ENCODE results near the gene OSR1. TPM values are rescaled to one million over a fixed set of nuclear protein-coding genes. Genes with fewer than 3 reads are reported as not detected.

Gene OSR1
- total RNA-seq, 1 experiment from 2014 or later = 2.6 TPM

DNA sequence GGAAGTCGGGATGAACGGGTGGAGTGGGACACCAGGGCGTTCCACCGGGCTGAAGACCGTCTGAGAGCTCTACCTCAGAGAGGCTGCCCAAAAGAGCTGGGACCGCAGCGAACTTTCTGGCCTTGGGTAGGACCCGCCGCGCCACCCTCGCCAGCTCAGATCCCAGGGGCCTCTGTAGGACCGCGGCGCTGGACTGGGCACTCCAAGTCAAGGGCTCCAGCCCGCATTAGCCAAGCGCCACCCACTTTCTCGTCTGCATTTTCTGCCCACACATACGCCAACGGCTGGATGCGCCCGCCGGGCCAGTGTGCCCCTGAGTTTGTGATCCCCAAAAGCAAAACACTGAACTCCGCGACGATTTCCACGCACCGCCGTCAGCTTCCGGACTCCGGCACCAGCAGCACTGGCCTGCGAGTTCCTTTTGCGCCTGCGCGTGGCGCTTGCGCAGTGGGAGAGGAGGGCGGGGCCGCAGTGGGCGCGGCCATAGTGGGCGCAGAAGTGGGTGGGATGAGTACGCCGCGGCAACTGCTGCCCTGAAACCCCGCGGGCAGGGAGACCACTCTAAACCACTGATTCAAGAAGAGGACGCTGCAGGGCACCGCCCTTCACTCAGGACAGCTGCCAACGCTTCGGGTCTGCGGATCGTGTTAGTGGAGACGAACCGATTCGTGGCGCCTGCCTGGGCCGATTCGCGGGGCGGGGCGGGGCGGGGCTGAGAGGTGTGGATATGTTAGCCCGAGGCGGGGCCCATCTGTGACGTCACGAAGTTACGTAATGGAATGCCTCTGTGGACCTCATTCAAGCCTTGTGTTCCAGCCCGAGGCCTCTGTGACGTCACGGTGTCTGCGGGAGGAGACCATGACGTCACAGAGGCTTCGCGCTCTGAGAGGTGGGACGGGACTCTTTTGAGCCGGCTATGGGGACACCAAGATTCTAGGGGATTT is 10.5 kb downstream of the OSR1 start:
- peak overlapping the region; percentile 84 for H3K4me2 ChIP-seq (ENCODE audit: low read length)
- POLR2A ChIA-PET = no interaction called here
- RAD21 ChIA-PET (ENCODE audit: low non-redundant PET in 1 of 2, low total read pairs in 2 of 2, uncharacterized antibody in 2 of 2, unreplicated experiment in 2 of 2) = interaction anchor here in 1 of 2 experiments (0.7 kb wide), 1 partner anchor 208 kb away, joined by 6 read pairs; no protein-coding TSS in a partner anchor

More for the DNA sequence above, 10.5 kb downstream of the OSR1 start:
- Histone ChIP-seq H4K20me1 (ENCODE audit: insufficient read depth) (no peaks in the 10 kb centered on the region), H3K4me1 (ENCODE audit: control insufficient read depth in 1 of 2, insufficient read depth in 2 of 2, low read length in 2 of 2) (peaks cover 0 to 10% of the 10 kb centered on the region in 2 experiments; a peak in 2 of 4 replicates), H3K36me3 (ENCODE audit: control insufficient read depth in 1 of 2, insufficient read depth in 2 of 2, low read length in 2 of 2) (no peaks in the 10 kb centered on the region), H2AFZ (ENCODE audit: low read depth, low read length, poor library complexity, severe bottlenecking) (no peak overlapping the region), H3K27ac (ENCODE audit: low read depth, low read length) (peak overlapping the region; percentile 69), H3K79me2 (ENCODE audit: insufficient read depth, low read length) (0 out of 2 replicates have a peak, but pooled peaks cover 5% of the 10 kb centered on the region), H3K9me2 (ENCODE audit: insufficient read depth) (no peaks in the 10 kb centered on the region), H3K9me3 (ENCODE audit: control insufficient read depth in 1 of 2, insufficient read depth in 1 of 2, low read depth in 1 of 2, low read length in 2 of 2) (no peaks in the 10 kb centered on the region), H3K27me3 (ENCODE audit: insufficient read depth, low read length) (no peaks in the 10 kb centered on the region), H3K9ac (ENCODE audit: low read length) (peak overlapping the region; percentile 91), H3K4me3 (replicated peaks in 1 of 2; ENCODE audit: low read depth in 1 of 2, low read length in 2 of 2) (peak overlapping the region; percentile 90 to 92)
- BruUV-seq (replicated peaks) = TSS peak; percentile 80
- TF ChIP-seq, protein P1, sequence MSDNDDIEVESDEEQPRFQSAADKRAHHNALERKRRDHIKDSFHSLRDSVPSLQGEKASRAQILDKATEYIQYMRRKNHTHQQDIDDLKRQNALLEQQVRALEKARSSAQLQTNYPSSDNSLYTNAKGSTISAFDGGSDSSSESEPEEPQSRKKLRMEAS (IDR thresholded peaks at IDR 0.05) = peak; percentile 37; the same call in 1 of the 2 replicates
- peak; percentile 52; the same call in 1 of the 2 replicates for TF ChIP-seq CEBPB (IDR thresholded peaks at IDR 0.05; ENCODE audit: low read depth)
- TF ChIP-seq EGR1 (IDR thresholded peaks at IDR 0.05; ENCODE audit: low read depth) = peak; percentile 44; the same call in 1 of the 2 replicates
- TF ChIP-seq EZH2phosphoT487 (IDR thresholded peaks at IDR 0.05; ENCODE audit: borderline replicate concordance) = no peak
- peak; percentile 95 for TF ChIP-seq POLR2A (IDR thresholded peaks at IDR 0.05; ENCODE audit: borderline replicate concordance, extremely low read depth, insufficient read depth, insufficient read length)
- TF ChIP-seq CBX3 (IDR thresholded peaks at IDR 0.05; ENCODE audit: low read depth) = no peak; the same call in 1 of the 2 replicates
- peak; percentile 67 for TF ChIP-seq SP1 (IDR thresholded peaks at IDR 0.05; ENCODE audit: low read depth)
- peak; percentile 99 for TF ChIP-seq POLR2AphosphoS5 (IDR thresholded peaks at IDR 0.05; ENCODE audit: low read depth, low read length)
- TF ChIP-seq EZH2 (IDR thresholded peaks at IDR 0.05) = no peak
- peak; percentile 21; the same call in 1 of the 2 replicates for TF ChIP-seq RAD21 (IDR thresholded peaks at IDR 0.05; ENCODE audit: low read depth)
- no peak for TF ChIP-seq FOSL1 (IDR thresholded peaks at IDR 0.05; ENCODE audit: low read depth)
- TF ChIP-seq, protein P2, sequence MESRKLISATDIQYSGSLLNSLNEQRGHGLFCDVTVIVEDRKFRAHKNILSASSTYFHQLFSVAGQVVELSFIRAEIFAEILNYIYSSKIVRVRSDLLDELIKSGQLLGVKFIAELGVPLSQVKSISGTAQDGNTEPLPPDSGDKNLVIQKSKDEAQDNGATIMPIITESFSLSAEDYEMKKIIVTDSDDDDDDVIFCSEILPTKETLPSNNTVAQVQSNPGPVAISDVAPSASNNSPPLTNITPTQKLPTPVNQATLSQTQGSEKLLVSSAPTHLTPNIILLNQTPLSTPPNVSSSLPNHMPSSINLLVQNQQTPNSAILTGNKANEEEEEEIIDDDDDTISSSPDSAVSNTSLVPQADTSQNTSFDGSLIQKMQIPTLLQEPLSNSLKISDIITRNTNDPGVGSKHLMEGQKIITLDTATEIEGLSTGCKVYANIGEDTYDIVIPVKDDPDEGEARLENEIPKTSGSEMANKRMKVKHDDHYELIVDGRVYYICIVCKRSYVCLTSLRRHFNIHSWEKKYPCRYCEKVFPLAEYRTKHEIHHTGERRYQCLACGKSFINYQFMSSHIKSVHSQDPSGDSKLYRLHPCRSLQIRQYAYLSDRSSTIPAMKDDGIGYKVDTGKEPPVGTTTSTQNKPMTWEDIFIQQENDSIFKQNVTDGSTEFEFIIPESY (IDR thresholded peaks at IDR 0.05; ENCODE audit: extremely low read depth, insufficient replicate concordance, low read length) = peak; percentile 13
- peak; percentile 84 for TF ChIP-seq YY1 (IDR thresholded peaks at IDR 0.05; ENCODE audit: extremely low read depth, insufficient replicate concordance, low read depth, low read length)
- TF ChIP-seq JUND (IDR thresholded peaks at IDR 0.05) = no peak
- peak; percentile 94 for TF ChIP-seq SIN3A (IDR thresholded peaks at IDR 0.05; ENCODE audit: low read depth)
- TF ChIP-seq, protein P3, sequence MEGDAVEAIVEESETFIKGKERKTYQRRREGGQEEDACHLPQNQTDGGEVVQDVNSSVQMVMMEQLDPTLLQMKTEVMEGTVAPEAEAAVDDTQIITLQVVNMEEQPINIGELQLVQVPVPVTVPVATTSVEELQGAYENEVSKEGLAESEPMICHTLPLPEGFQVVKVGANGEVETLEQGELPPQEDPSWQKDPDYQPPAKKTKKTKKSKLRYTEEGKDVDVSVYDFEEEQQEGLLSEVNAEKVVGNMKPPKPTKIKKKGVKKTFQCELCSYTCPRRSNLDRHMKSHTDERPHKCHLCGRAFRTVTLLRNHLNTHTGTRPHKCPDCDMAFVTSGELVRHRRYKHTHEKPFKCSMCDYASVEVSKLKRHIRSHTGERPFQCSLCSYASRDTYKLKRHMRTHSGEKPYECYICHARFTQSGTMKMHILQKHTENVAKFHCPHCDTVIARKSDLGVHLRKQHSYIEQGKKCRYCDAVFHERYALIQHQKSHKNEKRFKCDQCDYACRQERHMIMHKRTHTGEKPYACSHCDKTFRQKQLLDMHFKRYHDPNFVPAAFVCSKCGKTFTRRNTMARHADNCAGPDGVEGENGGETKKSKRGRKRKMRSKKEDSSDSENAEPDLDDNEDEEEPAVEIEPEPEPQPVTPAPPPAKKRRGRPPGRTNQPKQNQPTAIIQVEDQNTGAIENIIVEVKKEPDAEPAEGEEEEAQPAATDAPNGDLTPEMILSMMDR (IDR thresholded peaks at IDR 0.05 in 2 of 3, conservative IDR thresholded peaks at IDR 0.05 in 1 of 3; ENCODE audit: borderline replicate concordance in 1 of 3, insufficient read depth in 1 of 3, low read depth in 2 of 3, low read length in 2 of 3) = no peak
- no peak for TF ChIP-seq SRF (IDR thresholded peaks at IDR 0.05; ENCODE audit: low read depth)
- TF ChIP-seq ZFX (IDR thresholded peaks at IDR 0.05) = peak; percentile 82
- DNase-seq (ENCODE audit: low read depth, low spot score) (peak; percentile 95), ATAC-seq (peak; percentile 90)
- intact Hi-C loops (cut with micrococcal nuclease) = loop anchor here (2.0 kb wide), 1 partner anchor 515 kb away; no protein-coding TSS in a partner anchor
- CTCF ChIA-PET = interaction anchor here (0.8 to 1.1 kb wide), 3 partner anchors 12 to 35 kb away, joined by 3 read pairs; no protein-coding TSS in a partner anchor

Measured in HCT116 (cell line).